HTR-8/SVneo (cell line): ENCODE data around the gene MRPS23.

Source experiments
- DNase-seq: peaks from one replicate; pipeline ENCODE4 v3.0.0; 2011; ENCODE audit warnings: low spot score, mixed read lengths; ENCODE audit not compliant: insufficient read length
- FAIRE-seq: peaks from 2 replicates; lab custom pipeline; 2011; peaks lifted over from hg19 to GRCh38; lab: Jason Lieb, UNC

MRPS23 gene

GRCh38 chr17:57880086-57880456 lies 30.2 kb upstream of the MRPS23 start:
- FAIRE-seq (peak; percentile 87), DNase-seq (no peak)

GRCh38 chr17:57879437-57880085 lies 29.7 kb upstream of the MRPS23 start:
- peak; percentile 56 for DNase-seq
- no peak for FAIRE-seq

- FAIRE-seq, result peak; percentile 40
- no peak for DNase-seq
Observed at GRCh38 chr17:57877803-57878377, 28.0 kb upstream of the MRPS23 start.

GRCh38 chr17:57876866-57877237 lies 27.0 kb upstream of the MRPS23 start:
- DNase-seq (no peak), FAIRE-seq (no peak)

- FAIRE-seq, result peak; percentile 95
- no peak for DNase-seq
Observed at GRCh38 chr17:57876023-57876865, 26.4 kb upstream of the MRPS23 start.

- peak; percentile 99 for FAIRE-seq
Observed at GRCh38 chr17:57875290-57876022, 25.6 kb upstream of the MRPS23 start.

GRCh38 chr17:57874434-57875289 lies 24.8 kb upstream of the MRPS23 start:
- FAIRE-seq, result peak; percentile 97
- DNase-seq, result peak; percentile 96

More at GRCh38 chr17:57875290-57876022, 25.6 kb upstream of the MRPS23 start:
- peak; percentile 99 for DNase-seq

GRCh38 chr17:57874058-57874419 lies 24.2 kb upstream of the MRPS23 start:
- DNase-seq (no peak), FAIRE-seq (peak; percentile 79)

GRCh38 chr17:57873261-57874057 lies 23.6 kb upstream of the MRPS23 start:
- peak; percentile 57 for FAIRE-seq
- no peak for DNase-seq

- DNase-seq (no peak), FAIRE-seq (no peak)
Observed at GRCh38 chr17:57872536-57872935, 22.7 kb upstream of the MRPS23 start.

GRCh38 chr17:57871863-57872262 lies 22.0 kb upstream of the MRPS23 start:
- FAIRE-seq (no peak), DNase-seq (no peak)

- peak; percentile 65 for FAIRE-seq
- DNase-seq, result no peak
Observed at GRCh38 chr17:57871155-57871554, 21.3 kb upstream of the MRPS23 start.

- no peak for FAIRE-seq
- DNase-seq, result no peak
Observed at GRCh38 chr17:57870283-57870635, 20.4 kb upstream of the MRPS23 start.

GRCh38 chr17:57869617-57870282 lies 19.9 kb upstream of the MRPS23 start:
- DNase-seq (peak; percentile 67), FAIRE-seq (no peak)

- no peak for DNase-seq
- no peak for FAIRE-seq
Observed at GRCh38 chr17:57868910-57869616, 19.2 kb upstream of the MRPS23 start.

- DNase-seq, result peak; percentile 98
Observed at GRCh38 chr17:57868007-57868909, 18.4 kb upstream of the MRPS23 start.

GRCh38 chr17:57867126-57867525 lies 17.3 kb upstream of the MRPS23 start:
- DNase-seq, result no peak
- peak; percentile 93 for FAIRE-seq

More at GRCh38 chr17:57868007-57868909, 18.4 kb upstream of the MRPS23 start:
- FAIRE-seq, result peak; percentile 99
